Astrocyte (in vitro differentiated cells and primary cell): ENCODE results near the gene PDXK. TPM values are rescaled to one million over a fixed set of nuclear protein-coding genes. Genes with fewer than 3 reads are reported as not detected.

Experiments used
- DNase-seq: peaks from one replicate; pipeline ENCODE4 v3.0.0-alpha.2; 2010; ENCODE audit warnings: low read depth
- FAIRE-seq: peaks from 2 replicates; lab custom pipeline; 2011; peaks lifted over from hg19 to GRCh38; lab: Jason Lieb, UNC
- H2AFZ ChIP-seq: 2 replicates; pipeline ENCODE4 v1.6.0; 2012; ENCODE audit warnings: low read depth, low read length, inconsistent platforms
- H3K27ac ChIP-seq: 2 replicates; pipeline ENCODE4 v1.5.1; 2011; ENCODE audit warnings: low read depth, low read length, inconsistent platforms
- H3K27me3 ChIP-seq: 2 replicates; pipeline ENCODE4 v1.6.0; 2011; ENCODE audit warnings: low read length, inconsistent platforms; ENCODE audit not compliant: insufficient read depth
- H3K36me3 ChIP-seq: 2 replicates; pipeline ENCODE4 v1.5.1; 2011; ENCODE audit warnings: low read length, inconsistent platforms; ENCODE audit not compliant: insufficient read depth
- H3K4me1 ChIP-seq: 2 replicates; pipeline ENCODE4 v1.5.1; 2011; ENCODE audit warnings: low read length, inconsistent platforms; ENCODE audit not compliant: insufficient read depth
- H3K4me2 ChIP-seq: 2 replicates; pipeline ENCODE4 v1.6.0; 2012; ENCODE audit warnings: low read length, inconsistent platforms
- H3K4me3 ChIP-seq: 2 replicates; pipeline ENCODE4 v1.5.1; 2011; ENCODE audit warnings: low read depth, mild to moderate bottlenecking, low read length, inconsistent platforms; ENCODE audit not compliant: insufficient read depth
- H3K79me2 ChIP-seq: 2 replicates; pipeline ENCODE4 v1.6.0; 2012; ENCODE audit warnings: mild to moderate bottlenecking, low read length, inconsistent platforms; ENCODE audit not compliant: insufficient read depth
- H3K9ac ChIP-seq: 2 replicates; pipeline ENCODE4 v1.6.0; 2012; ENCODE audit warnings: mild to moderate bottlenecking, low read length, inconsistent platforms
- H3K9me3 ChIP-seq: 2 replicates; pipeline ENCODE4 v1.5.1; 2012; ENCODE audit warnings: low read depth, mild to moderate bottlenecking, low read length, inconsistent platforms; ENCODE audit not compliant: insufficient read depth
- H4K20me1 ChIP-seq: 2 replicates; pipeline ENCODE4 v1.6.0; 2012; ENCODE audit warnings: low read length, inconsistent platforms; ENCODE audit not compliant: insufficient read depth
- H3K27ac Mint-ChIP-seq: one replicate; pipeline ENCODE4 v1.8.0; 2021; ENCODE audit warnings: mild to moderate bottlenecking, mixed read lengths; ENCODE audit not compliant: unreplicated experiment
- H3K27me3 Mint-ChIP-seq: one replicate; pipeline ENCODE4 v1.8.0; 2021; ENCODE audit warnings: low read depth, mixed read lengths; ENCODE audit not compliant: unreplicated experiment
- H3K36me3 Mint-ChIP-seq: one replicate; pipeline ENCODE4 v1.8.0; 2021; ENCODE audit warnings: low read depth, mixed read lengths; ENCODE audit not compliant: unreplicated experiment
- H3K4me1 Mint-ChIP-seq: one replicate; pipeline ENCODE4 v1.8.0; 2021; ENCODE audit warnings: low read depth, mixed read lengths; ENCODE audit not compliant: unreplicated experiment
- H3K4me3 Mint-ChIP-seq: one replicate; pipeline ENCODE4 v1.8.0; 2021; ENCODE audit warnings: mild to moderate bottlenecking, moderate library complexity, mixed read lengths; ENCODE audit not compliant: unreplicated experiment
- H3K9me3 Mint-ChIP-seq: one replicate; pipeline ENCODE4 v1.8.0; 2021; ENCODE audit warnings: mild to moderate bottlenecking, mixed read lengths; ENCODE audit not compliant: unreplicated experiment
- CTCF ChIP-seq: IDR thresholded peaks from 2 replicates; pipeline ENCODE4 v1.5.1; 2011; ENCODE audit warnings: low read depth, mild to moderate bottlenecking, inconsistent platforms, low read length, moderate library complexity; ENCODE audit not compliant: insufficient read depth
- EZH2 ChIP-seq: IDR thresholded peaks from 2 replicates; pipeline ENCODE4 v1.6.1; 2012; ENCODE audit warnings: mild to moderate bottlenecking, low read length, inconsistent platforms; ENCODE audit not compliant: insufficient read depth
- total RNA-seq: library from RNA; stranded (reverse); gene quantifications from 2 replicates; pipeline ENCODE4 v1.2.1, GENCODE V29; 2021

Gene PDXK
- total RNA-seq, 1 donor from 2014 or later = 180 TPM

GRCh38 chr21:43703035-43703880, 15.7 kb upstream of the PDXK start:
- FAIRE-seq (no peak), DNase-seq (peak; percentile 72)
- H2AFZ ChIP-seq = peak overlapping the region; percentile 52
- no peak overlapping the region for H3K4me3 ChIP-seq
- no peaks in the 10 kb centered on the region for H4K20me1 ChIP-seq
- no peaks in the 10 kb centered on the region for H3K36me3 ChIP-seq
- peak overlapping the region; percentile 42 for H3K9ac ChIP-seq
- H3K27ac ChIP-seq = no peak overlapping the region
- H3K27me3 ChIP-seq = no peaks in the 10 kb centered on the region
- peaks cover 18% of the 10 kb centered on the region for H3K4me1 Mint-ChIP-seq
- H3K9me3 ChIP-seq = no peaks in the 10 kb centered on the region
- H3K27me3 Mint-ChIP-seq = peaks cover 2% of the 10 kb centered on the region
- H3K9me3 Mint-ChIP-seq = no peaks in the 10 kb centered on the region
- TF ChIP-seq EZH2 (no peak), CTCF (no peak)
- peaks cover 4% of the 10 kb centered on the region for H3K36me3 Mint-ChIP-seq
- H3K4me2 ChIP-seq = peak overlapping the region; percentile 73
- H3K4me3 Mint-ChIP-seq = no peak overlapping the region
- H3K79me2 ChIP-seq = no peaks in the 10 kb centered on the region
- peaks cover 12% of the 10 kb centered on the region for H3K4me1 ChIP-seq
- peak overlapping the region; percentile 12 for H3K27ac Mint-ChIP-seq

- H4K20me1 ChIP-seq = no peaks in the 10 kb centered on the region
- H3K79me2 ChIP-seq = no peaks in the 10 kb centered on the region
- no peak overlapping the region for H3K4me3 Mint-ChIP-seq
- peaks cover 15% of the 10 kb centered on the region for H3K4me1 ChIP-seq
- no peak overlapping the region for H2AFZ ChIP-seq
- peaks cover 13% of the 10 kb centered on the region for H3K4me1 Mint-ChIP-seq
- H3K9me3 ChIP-seq = no peaks in the 10 kb centered on the region
- H3K27me3 ChIP-seq = peaks cover 4% of the 10 kb centered on the region
- no peak overlapping the region for H3K27ac Mint-ChIP-seq
- no peak overlapping the region for H3K4me3 ChIP-seq
- peaks cover 7% of the 10 kb centered on the region for H3K27me3 Mint-ChIP-seq
- H3K4me2 ChIP-seq = no peak overlapping the region
- H3K9me3 Mint-ChIP-seq = peaks cover 2% of the 10 kb centered on the region
- TF ChIP-seq EZH2 (no peak), CTCF (no peak)
- FAIRE-seq (no peak), DNase-seq (no peak)
- H3K9ac ChIP-seq = no peak overlapping the region
- H3K36me3 ChIP-seq = no peaks in the 10 kb centered on the region
- no peak overlapping the region for H3K27ac ChIP-seq
- H3K36me3 Mint-ChIP-seq = no peaks in the 10 kb centered on the region
These were observed 11.5 kb upstream of the PDXK start for GRCh38 chr21:43707462-43707861.

- no peaks in the 10 kb centered on the region for H3K36me3 ChIP-seq
- no peak overlapping the region for H3K9ac ChIP-seq
- Mint-ChIP-seq H3K4me1 (peaks cover 8% of the 10 kb centered on the region), H3K9me3 (peaks cover 2% of the 10 kb centered on the region), H3K36me3 (no peaks in the 10 kb centered on the region), H3K4me3 (no peak overlapping the region), H3K27ac (no peak overlapping the region), H3K27me3 (peaks cover 7% of the 10 kb centered on the region)
- H3K27ac ChIP-seq = no peak overlapping the region
- no peak overlapping the region for H3K4me3 ChIP-seq
- peaks cover 4% of the 10 kb centered on the region for H3K27me3 ChIP-seq
- peaks cover 5% of the 10 kb centered on the region for H3K4me1 ChIP-seq
- no peak for FAIRE-seq
- no peak for DNase-seq
- no peaks in the 10 kb centered on the region for H3K9me3 ChIP-seq
- no peak overlapping the region for H3K4me2 ChIP-seq
- H4K20me1 ChIP-seq = no peaks in the 10 kb centered on the region
- no peaks in the 10 kb centered on the region for H3K79me2 ChIP-seq
- TF ChIP-seq EZH2 = no peak
- no peak for TF ChIP-seq CTCF
- no peak overlapping the region for H2AFZ ChIP-seq
These were observed 10.1 kb upstream of the PDXK start for GRCh38 chr21:43708745-43709381.
